DMS153 treated with DMSO at 0.1 percent for 48 hours (cell line): ENCODE measurements around the gene CNST.
"Not testable (repeated sequence)": the region's sequence is repeated elsewhere in the genome, so short reads cannot be mapped to it uniquely, and the experiment has no call there.

ENCODE experiments used
- DNase-seq: peaks from one replicate; lab custom pipeline; 2025; ENCODE audit not compliant: unreplicated experiment; lab: John Stamatoyannopoulos, UW

The CNST gene

DNA sequence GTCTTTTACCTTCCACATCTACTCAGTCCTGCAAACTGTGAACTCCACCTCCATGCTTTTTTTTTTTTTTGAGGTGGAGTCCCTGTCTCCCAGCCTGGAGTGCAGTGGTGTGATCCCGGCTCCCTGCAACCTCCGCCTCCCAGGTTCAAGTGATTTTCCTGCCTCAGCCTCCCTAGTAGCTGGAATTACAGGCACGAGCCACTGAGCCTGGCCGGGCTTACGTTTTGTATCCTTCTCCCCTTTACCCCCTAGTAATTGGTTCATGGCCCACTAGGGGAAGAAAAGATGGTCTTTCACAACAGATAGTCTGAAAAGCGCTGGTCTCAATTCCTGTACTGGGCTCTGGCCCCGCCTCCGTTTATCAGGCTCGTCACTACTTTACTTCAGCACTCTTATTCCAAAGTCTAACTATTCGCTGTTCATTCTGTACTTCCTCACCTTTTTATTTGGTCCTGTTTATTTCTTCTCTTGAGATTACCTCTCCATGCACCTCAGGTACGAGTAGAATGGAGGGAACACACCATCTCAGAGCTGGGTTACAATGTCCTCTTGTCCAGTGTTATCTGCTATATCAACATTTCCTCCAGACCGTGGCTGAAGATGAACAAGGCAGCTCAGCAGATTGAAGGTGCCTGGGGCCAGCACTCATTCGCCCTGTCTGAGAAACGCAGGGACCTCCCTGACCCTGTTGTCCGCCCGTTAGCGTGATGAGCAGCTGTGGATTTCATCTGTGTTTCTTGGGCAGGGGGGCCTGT lies 16.2 kb downstream of the CNST start:
- DNase-seq: no peak

DNA sequence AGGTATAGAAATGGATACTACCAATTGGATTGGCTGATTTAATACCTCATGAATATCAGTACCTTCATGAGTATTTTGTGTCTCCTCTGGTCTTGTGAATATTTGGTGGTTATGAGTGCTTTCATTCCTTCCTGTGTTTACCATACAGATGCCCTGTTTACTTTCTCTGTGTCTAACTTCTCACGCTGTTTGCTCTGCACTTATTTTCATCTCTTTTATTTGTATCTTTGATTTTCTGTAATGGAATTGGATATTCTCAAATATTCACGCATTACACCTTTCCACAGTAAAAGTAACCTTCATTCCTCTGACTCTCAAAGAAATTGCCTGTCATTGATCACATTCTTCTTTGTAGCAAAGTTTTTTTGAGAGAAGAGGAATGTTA lies 16.8 kb downstream of the CNST start:
- DNase-seq: no peak

DNA sequence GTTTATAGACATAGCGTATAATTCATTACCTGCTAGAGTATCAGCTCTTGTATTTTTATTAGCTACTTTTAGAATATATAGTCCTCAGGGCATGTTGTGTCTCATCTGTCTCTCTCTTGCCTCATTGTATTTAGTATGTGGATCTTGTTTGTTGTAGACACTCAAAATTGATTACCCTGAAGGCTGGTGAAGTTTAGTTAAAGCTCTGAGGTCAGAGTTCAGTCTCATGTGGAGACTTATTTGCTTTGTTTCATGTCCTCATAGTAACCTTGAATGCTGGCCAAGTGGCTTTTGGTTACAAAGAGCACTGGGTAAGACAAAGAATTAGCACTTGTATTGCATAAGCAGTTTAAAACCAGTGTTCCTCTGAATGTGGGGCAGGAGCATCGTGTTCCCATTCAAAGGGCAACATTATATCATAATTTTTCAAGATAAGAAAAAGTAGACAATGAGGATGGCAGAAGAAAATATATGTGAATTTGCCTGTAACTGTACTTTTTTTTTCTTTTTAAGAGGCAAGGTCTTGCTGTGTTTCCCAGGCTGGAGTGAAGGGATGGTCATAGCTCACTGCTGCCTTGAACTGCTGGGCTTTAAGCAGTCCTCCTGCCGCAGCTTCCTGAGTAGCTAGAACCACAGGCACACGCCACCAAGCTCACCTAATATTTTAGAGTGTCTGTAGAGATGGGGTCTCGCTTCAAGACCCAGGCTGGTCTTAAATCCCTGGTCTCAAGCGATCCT lies 17.4 kb downstream of the CNST start:
- DNase-seq: peak; percentile 91

DNA sequence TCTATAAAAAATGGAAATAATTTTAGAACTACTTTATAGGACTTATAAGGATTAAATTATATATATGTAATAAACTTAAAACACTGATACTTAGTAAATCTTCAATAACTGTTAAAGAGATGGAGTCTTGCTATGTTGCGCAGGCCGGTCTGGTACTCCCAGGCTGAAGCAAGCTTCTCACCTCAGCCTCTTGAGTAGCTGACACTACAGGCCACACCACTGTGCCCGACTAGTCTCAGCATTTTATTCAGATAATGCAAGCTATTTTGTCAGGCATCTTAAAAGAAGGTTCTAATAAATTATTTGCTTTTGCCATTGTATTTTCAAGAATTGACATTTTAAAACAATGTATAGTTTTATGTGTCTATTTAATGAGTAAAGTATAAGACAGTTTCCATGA lies 20.8 kb downstream of the CNST start:
- DNase-seq: no peak

DNA sequence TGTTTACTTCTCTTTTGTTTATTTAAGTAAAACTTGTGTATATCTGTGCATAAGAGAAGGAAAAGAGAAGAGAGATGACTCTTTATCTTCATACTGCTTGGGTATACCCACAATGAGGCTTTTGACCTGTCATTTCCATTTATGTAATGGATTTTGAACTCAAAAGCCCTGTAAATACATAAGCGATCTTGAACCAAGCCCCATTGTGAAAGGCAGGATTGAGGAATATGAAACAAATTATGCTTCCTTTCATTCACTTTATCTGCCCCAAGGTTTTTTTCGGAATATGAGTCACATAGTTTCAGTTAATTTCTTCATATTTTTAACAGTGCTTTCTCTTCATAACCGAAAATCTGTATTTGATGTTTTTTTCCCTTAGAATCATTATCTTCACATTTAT lies 21.4 kb downstream of the CNST start:
- DNase-seq: no peak

DNA sequence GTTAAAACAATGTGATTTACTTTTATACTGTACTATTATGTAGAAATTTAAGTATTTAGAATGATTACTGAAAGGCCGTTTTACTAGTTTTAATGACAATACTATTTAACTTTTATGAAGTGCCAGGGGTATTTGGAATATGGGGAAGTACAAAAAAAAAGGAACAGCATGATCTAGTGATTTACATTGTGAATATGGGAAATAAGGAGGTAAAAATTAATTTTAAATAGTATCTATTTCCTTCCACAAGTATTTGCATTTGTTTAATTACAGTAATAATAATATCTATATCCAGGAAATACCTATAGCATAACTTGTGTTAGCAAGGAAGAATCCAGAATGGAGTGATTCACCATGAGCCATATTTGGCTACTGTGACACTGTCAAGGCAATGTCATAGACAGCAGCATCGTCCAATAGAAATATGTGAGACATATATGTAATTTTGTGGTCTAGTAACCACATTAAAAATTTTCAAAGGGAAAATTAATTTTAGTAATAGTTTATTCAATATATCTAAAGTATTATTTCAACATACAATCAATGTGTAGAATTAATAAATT lies 22.0 kb downstream of the CNST start:
- no peak for DNase-seq

DNA sequence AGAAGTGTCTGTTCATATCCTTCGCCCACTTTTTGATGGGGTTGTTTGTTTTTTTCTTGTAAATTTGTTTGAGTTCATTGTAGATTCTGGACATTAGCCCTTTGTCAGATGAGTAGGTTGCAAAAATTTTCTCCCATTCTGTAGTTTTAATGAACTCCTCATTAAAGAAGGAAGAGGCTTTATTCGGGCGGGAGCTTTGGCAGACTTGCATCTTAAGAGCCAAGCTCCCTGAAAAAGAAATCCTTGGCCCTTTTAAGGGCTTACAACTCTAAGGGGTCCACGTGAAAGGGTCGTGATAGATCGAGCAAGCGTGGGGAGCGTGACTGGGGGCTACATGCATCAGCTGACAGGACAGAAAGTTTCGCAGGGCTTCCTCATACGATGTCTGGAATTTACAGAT lies 23.7 kb downstream of the CNST start:
- not testable (repeated sequence) for DNase-seq

DNA sequence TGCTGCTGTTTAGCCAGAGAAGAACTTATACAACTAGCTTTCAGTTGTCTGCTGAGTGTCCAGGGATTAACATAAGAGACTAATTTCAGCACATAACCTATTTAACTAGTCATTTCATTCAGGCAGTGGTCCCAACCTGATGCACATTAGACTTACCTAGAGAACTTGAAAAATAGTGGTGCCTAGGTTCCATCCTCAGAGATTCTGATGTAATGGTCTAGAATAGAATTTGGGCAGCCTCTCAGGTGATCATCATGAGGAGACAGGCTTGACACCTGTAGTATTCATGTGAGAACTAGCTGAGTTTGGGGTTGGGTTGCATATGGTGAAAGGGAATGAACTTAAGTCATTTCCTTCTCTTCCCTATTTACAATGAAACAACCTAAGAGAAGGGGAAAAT lies 24.8 kb downstream of the CNST start:
- no peak for DNase-seq

DNA sequence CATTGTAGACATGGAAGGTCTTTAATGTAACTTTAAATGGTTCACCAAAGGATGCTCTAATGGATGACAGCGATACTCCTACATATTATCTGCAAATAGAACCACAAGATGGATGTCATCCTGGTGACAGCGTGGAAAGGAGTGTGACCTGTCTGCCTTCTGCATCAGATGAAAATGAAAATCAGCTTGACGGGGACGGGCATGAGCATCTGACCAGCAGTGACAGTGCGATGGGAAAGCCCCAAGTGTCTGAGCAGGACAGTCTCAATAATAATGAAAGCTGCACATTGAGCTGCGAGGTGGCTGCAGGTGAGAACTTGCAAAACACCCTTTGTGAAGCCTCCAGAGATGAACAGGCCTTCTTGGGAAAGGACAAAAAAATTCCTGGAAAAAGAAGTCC lies 25.2 kb downstream of the CNST start:
- no peak for DNase-seq

DNA sequence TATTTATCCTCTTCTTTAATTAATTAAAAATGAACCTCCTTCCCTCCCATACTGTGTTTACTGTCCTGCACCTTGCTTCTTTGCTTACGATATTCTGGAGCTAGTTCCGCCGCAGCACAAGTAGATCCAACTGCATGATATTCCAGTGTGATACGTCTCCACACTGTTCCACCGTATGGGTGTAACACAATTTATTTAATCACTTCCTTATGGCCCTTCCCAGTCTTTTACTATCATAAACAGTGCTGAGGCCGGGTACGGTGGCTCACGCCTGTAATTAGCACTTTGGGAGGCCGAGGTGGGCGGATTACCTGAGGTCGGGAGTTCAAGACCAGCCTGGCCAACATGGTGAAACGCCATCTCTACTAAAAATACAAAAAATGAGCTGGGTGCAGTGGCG lies 25.7 kb downstream of the CNST start:
- no peak for DNase-seq

DNA sequence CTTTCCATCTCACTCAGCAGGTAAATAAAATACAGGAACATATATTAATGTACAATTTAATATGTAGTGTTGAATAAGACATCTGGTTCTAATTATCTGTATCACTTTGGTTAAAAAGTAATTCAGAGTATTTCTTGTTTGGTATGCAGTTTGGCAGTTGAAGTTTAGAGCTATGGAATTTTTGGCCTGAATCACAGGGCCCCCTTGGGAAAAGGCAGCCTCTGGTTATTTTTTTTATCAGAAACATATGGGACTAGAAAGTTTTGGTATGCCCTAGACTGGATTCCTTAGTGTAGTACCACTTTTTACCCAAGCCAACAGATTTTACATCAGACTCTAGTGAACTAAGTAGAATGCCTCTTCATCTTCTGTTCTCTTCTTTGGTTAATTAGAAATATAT lies 26.4 kb downstream of the CNST start:
- no peak for DNase-seq

DNA sequence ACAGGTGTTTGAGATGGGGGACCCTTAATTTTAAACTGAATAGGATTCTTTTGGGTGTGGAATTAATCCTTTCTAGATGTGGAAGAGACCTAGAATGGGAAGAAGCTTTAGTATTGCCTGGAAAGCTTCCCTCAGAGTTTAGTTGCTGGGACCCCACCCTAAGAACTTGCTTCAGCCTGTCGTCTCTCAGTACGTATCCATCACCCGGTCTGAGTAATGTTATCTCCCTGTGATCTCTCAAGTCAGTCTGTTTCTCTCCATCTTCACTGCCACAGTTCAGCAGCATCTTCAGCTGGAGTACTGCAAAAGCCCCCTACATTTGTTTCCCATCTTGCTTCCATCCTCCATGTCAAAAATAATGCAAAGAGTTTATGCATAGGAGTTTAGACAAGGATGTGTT lies 28.9 kb downstream of the CNST start:
- no peak for DNase-seq

DNA sequence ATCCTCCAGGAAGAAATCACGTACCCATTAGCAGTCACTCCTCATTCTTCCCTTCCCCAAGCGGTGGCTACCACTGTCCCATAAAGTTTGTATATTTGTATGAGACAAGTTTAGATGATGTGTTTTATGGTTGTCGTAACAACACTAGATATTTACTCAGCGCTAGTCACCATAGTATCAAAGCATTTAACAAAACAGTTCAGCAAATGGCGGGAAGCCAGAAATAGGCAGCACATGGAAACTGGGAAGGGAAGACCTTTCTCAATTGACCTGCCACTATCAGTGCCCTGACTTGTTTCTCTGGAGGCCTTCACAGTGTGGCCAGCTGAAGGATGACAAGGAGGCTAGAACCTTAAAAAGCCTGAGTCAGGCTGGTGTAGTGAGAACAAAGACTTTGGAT lies 31.1 kb downstream of the CNST start:
- DNase-seq: peak; percentile 36

DNA sequence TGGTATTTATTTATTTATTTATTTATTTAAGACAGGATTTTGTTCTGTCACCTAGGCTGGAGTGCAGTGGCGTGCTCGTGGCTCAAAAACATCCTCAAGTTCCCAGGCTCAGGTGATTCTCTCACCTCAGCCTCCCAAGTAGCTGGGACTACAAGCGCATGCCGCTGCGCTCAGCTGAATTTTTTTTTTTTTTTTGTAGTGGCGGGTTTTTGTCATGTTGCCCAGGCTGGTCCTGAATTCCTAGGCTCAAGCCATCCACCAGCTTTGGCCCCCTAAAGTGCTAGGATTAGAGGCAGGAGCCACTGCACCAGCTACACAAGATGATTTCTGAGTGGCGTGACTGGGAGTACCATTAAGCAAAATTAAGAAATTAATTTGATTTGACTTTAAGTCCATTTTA lies 31.7 kb downstream of the CNST start:
- DNase-seq: no peak

DNA sequence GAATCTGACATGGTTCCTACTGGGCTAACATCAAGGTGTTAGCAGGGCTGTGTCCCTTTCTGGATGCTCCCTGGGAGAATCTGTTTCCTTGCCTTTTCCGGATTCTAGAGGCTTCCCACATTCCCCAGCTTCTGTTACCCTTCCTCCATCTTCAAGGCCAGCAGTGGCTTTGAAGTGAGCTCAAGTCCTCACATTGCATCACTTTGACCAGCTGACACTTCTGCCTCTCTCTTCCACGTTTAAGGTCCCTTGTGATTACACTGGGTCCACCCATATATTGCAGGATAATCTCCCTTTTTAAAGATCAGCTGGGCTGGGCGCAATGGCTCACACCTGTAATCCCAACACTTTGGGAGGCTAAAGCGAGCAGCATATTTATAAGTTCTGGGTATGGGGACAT lies 33.1 kb downstream of the CNST start:
- DNase-seq: no peak

DNA sequence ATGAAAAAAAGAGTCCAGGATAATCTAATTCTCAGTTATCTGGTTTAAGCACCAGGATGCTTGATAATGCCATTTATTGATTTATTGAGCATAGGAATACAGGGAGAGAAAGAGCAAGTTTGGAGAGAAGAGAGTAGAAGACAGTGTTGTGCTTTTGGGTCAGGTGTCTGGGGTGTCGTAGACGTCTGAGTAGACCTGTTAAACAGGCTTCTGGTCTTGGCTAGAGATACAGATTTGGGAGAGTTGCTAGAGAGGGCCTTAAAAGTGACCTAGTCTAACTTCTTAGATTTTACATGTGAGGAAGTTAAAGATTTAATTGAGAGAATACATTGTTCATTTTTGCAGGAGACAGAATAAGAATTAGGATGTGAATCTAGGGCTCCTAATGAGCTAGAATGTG lies 34.3 kb downstream of the CNST start:
- DNase-seq: no peak

DNA sequence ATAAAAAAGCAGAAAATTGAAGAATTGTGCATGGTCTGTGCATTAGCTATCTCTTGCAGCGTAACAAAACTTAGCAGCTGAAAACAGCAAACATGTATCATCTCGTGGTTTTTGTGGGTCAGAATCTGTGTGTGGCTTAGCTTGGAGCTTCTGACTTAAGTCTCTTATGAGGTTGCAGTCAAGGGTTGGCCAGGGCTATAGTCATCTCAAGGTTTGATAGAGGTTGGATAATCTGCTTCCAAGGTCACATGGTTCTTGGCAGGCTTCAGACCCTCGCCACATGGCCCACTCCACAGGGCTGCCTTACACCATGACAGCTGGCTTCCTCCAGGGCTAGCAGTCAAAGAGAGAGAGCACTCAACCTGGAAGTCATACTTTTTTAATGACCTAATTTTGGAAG lies 35.9 kb downstream of the CNST start:
- DNase-seq: no peak

DNA sequence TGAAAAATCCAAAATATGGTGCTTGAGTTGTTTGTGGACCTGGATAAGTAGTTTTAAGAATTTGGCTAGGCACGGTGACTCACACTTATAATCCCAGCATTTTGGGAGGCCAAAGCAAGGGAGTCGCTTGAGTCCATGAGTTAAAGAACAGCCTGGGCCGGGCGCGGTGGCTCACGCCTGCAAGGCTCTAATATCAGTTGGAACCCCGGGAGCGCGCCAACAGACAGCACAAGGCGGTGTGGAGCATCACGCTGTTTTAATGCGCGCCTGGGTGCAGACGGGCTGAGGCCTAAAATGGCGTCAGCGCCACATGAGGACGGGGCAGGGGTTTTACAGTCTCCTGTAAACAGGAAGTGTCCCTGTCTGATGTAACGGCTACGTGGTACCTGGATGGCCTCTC lies 39.0 kb downstream of the CNST start:
- not testable (repeated sequence) for DNase-seq

DNA sequence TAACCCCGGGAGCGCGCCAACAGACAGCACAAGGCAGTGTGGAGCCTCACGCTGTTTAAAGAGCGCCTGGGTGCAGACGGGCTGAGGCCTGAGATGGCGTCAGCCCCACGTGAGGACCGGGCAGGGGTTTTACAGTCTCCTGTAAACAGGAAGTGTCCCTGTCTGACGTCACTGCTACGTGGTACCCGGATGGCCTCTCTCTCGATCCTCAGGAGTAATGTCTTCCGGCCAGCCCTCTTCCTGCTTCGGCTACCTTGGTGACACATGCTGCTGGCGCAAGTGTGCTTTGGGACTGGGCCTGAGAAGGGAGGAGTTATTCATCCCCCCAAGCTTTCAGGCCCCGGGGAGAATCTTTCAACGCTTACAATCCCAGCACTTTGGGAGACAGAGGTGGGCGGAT lies 41.2 kb downstream of the CNST start:
- no peak for DNase-seq

DNA sequence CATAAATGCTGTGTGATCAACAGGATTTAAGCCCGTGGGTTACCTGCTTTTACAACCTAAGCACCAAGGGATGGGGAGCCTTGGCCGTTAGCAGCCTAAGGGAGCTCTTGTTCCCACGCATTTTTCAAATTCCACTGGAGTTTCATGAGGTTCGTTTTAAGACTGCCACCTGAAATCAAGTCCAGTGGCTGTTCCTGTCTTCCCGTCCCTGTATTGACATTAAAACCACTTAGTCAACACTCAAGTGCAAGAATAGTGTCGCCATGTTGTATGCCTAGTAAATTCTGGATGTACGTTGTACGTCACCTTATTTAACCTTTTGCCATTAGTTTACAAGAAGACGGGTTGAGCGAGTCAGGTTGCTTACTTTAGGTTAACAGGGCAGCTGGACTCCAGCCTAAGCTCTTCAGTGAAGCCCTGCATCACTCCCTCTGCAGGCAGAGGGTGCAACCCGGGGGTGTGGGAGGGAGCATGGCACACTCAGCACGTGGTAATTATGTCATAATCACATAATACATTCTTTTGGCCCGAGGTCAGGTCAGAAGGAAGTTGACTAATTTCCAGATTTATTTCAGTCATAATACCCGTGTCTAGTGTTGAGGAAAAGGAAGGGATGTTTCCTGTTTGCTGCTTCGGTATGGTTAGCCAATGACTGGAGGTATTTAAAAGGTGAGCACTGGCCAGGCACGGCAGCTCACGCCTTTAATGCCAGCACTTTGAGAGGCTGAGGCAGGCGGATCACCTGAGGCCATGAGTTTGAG lies 42.5 kb downstream of the CNST start:
- peak; percentile 89 for DNase-seq

DNA sequence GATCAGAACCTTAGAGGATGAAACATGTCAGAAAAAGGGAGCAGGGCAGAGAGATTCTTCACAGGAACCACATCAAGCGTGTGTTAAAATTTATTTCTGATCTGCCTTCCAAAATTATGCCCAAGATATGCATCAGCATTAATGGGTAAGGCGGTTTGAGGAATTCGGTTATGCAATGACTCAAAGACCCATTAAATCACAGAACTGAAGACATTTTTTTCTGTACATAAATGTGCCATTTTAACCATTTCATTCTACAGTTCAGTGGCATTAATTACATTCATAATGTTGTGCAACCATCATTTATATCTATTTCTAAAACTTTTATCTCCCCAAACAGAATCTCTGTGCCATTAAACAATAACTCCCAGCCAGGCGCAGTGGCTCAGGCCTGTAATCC lies 43.4 kb downstream of the CNST start:
- DNase-seq: no peak
